GM12872 (cell line): ENCODE results near the gene LYL1.
A peak's percentile ranks its signal among the peaks of the same experiment; 100 is the strongest.

ENCODE experiments used
- CTCF ChIP-seq: IDR thresholded peaks from 3 replicates; pipeline ENCODE4 v1.5.1; 2011; ENCODE audit warnings: low read depth, mild to moderate bottlenecking, low read length, moderate library complexity; ENCODE audit not compliant: insufficient read depth

The LYL1 gene

GRCh38 chr19:13091400-13092157 is 11.1 kb downstream of the LYL1 start:
- no peak for TF ChIP-seq CTCF

GRCh38 chr19:13090511-13091231 is 12.0 kb downstream of the LYL1 start:
- no peak for TF ChIP-seq CTCF

GRCh38 chr19:13089857-13090507 is 12.7 kb downstream of the LYL1 start:
- TF ChIP-seq CTCF = no peak

GRCh38 chr19:13089139-13089856 is 13.4 kb downstream of the LYL1 start:
- TF ChIP-seq CTCF = peak; percentile 75

- no peak for TF ChIP-seq CTCF
These were observed 14.7 kb downstream of the LYL1 start for GRCh38 chr19:13087795-13088537.

GRCh38 chr19:13087295-13087694 is 15.4 kb downstream of the LYL1 start:
- no peak for TF ChIP-seq CTCF
